Mucosa of stomach (tissue), 1 donor: ENCODE measurements around the gene EPC1.

ENCODE experiments used
- H3K27me3 ChIP-seq: one replicate; pipeline ENCODE4 v1.7.0; 2013; ENCODE audit warnings: mild to moderate bottlenecking, low read length; ENCODE audit not compliant: control insufficient read depth, insufficient read depth
- H3K36me3 ChIP-seq: one replicate; pipeline ENCODE4 v1.7.0; 2013; ENCODE audit warnings: low read length; ENCODE audit not compliant: control insufficient read depth, insufficient read depth
- H3K4me1 ChIP-seq: one replicate; pipeline ENCODE4 v1.7.0; 2013; ENCODE audit warnings: mild to moderate bottlenecking, low read length; ENCODE audit not compliant: control insufficient read depth, insufficient read depth
- H3K4me3 ChIP-seq: one replicate; pipeline ENCODE4 v1.7.0; 2013; ENCODE audit warnings: low read length
- H3K9ac ChIP-seq: one replicate; pipeline ENCODE4 v1.7.0; 2013; ENCODE audit warnings: mild to moderate bottlenecking, low read length, moderate library complexity
- H3K9me3 ChIP-seq: one replicate; pipeline ENCODE4 v1.7.0; 2013; ENCODE audit warnings: mild to moderate bottlenecking, low read length, moderate library complexity; ENCODE audit not compliant: control insufficient read depth
- donor health status: Pancreatic carcinoma.

EPC1 gene

DNA sequence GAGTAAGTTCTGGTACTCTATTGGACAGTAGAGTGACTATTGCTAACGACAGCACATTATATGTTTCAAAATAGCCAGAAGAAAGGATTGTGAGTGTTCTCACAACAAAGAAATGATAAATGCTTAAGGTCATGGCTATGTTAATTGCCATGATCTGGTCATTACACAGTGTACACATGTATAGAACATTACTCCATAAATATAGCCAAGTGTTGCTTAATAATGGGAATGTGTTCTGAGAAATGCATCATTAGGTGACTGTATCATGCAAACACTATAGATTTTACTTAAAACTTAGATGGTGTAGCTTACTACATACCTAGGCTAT is 19.6 kb downstream of the EPC1 start:
- no peak overlapping the region for H3K4me3 ChIP-seq
- no peaks in the 10 kb centered on the region for H3K36me3 ChIP-seq
- no peak overlapping the region for H3K9ac ChIP-seq
- no peaks in the 10 kb centered on the region for H3K27me3 ChIP-seq
- H3K9me3 ChIP-seq, result no peaks in the 10 kb centered on the region
- H3K4me1 ChIP-seq, result peaks cover 17% of the 10 kb centered on the region

GRCh38 chr10:32326680-32327363 is 20.1 kb downstream of the EPC1 start:
- Histone ChIP-seq H3K36me3 (no peaks in the 10 kb centered on the region), H3K4me1 (peaks cover 12% of the 10 kb centered on the region), H3K4me3 (no peak overlapping the region), H3K9ac (no peak overlapping the region), H3K9me3 (no peaks in the 10 kb centered on the region), H3K27me3 (no peaks in the 10 kb centered on the region)

DNA sequence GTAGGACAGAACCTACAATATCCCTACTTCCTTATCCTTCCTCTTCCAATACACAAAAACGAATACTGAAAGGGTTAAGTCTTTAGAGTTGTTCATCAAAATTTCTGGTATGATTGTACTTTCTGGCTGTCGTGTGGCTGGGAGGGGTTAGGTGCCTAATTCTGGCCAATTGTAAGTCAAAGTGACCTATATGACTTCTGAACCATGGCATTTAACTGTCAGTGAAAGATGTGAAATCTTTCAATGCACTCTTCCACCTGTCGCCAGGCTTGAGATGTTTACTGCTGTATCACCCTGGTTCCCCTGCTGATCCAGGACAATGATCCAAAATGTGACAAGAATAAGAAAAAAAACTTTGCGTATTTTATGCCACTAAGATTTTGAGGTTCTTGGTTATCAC is 20.8 kb downstream of the EPC1 start:
- no peak overlapping the region for H3K4me3 ChIP-seq
- H3K4me1 ChIP-seq, result peaks cover 10% of the 10 kb centered on the region

DNA sequence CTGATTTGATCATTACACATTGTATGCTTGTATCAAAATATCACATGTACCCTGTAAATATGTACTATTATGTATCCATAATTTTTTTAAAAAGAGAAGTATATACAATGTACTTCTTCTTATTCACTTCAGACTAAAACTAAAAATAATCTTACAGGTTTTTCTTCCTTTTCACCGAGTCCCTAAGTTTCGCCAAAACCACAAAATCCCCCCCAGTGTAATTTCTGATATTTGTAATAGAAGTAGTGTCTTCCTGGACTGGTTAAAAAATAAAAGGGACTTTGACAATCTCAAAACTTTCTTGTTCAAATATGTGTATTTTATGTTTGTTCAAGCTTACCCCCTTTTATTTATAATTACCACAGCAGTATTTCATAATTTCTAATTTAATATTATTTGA is 23.9 kb downstream of the EPC1 start:
- Histone ChIP-seq H3K36me3 (no peaks in the 10 kb centered on the region), H3K4me1 (no peaks in the 10 kb centered on the region), H3K9ac (no peak overlapping the region), H3K27me3 (no peaks in the 10 kb centered on the region), H3K9me3 (no peaks in the 10 kb centered on the region), H3K4me3 (no peak overlapping the region)

More for the DNA sequence above, 20.8 kb downstream of the EPC1 start:
- no peaks in the 10 kb centered on the region for H3K9me3 ChIP-seq
- H3K9ac ChIP-seq, result no peak overlapping the region
- H3K36me3 ChIP-seq, result no peaks in the 10 kb centered on the region
- no peaks in the 10 kb centered on the region for H3K27me3 ChIP-seq

DNA sequence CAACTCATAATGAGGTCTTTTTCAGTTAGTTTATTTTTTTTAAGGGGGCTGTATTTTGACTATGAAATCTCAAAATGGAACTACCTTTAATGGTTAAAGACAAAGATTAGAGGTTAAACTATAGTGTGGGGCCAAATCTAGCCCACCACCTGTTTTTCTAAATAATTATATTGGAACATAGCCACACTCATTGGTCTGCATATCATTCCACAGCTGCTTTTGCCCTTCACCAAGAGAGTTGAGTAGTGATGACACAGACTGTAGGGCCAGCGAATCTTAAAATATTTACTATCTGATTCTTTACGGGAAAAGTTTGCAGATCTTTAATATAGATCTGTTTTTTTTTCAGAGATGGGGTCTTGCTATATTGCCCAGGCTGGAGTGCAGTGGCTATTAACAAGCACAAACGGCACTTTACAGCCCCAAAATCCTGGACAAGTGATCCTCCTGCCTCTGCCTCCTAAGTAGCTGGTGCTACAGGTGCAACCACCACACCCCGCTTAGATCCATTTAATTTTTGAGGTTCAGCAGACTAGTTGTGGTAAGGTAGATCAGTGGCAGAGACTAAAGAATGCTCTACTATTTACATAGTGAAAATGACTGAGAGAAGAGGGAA is 25.8 kb downstream of the EPC1 start:
- H3K4me3 ChIP-seq, result no peak overlapping the region
- no peaks in the 10 kb centered on the region for H3K36me3 ChIP-seq
- peaks cover 3% of the 10 kb centered on the region for H3K4me1 ChIP-seq
- H3K9ac ChIP-seq, result no peak overlapping the region
- H3K27me3 ChIP-seq, result no peaks in the 10 kb centered on the region
- no peaks in the 10 kb centered on the region for H3K9me3 ChIP-seq

DNA sequence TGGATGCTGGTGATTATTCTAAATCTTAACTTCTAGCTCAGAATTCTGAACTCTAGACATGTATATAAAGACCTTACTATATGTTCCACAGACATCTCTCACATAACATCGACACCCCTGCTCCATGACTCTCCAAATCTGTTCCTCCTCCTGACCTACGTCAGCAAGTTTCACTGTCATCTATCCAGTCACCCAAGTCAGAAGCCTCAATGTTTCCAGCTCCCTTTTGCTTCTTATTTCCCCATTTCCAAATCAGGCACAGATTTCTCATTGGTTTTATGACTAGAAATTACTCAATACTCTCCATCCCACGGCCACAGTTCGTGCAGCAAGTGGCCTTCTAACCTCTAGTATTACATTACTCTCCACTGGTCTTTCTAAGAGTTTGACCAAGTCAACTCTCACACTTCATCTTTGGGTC is 28.5 kb downstream of the EPC1 start:
- H3K27me3 ChIP-seq, result no peaks in the 10 kb centered on the region
- peaks cover 7% of the 10 kb centered on the region for H3K4me1 ChIP-seq
- no peaks in the 10 kb centered on the region for H3K36me3 ChIP-seq
- H3K9ac ChIP-seq, result no peak overlapping the region
- H3K4me3 ChIP-seq, result no peak overlapping the region
- no peaks in the 10 kb centered on the region for H3K9me3 ChIP-seq

DNA sequence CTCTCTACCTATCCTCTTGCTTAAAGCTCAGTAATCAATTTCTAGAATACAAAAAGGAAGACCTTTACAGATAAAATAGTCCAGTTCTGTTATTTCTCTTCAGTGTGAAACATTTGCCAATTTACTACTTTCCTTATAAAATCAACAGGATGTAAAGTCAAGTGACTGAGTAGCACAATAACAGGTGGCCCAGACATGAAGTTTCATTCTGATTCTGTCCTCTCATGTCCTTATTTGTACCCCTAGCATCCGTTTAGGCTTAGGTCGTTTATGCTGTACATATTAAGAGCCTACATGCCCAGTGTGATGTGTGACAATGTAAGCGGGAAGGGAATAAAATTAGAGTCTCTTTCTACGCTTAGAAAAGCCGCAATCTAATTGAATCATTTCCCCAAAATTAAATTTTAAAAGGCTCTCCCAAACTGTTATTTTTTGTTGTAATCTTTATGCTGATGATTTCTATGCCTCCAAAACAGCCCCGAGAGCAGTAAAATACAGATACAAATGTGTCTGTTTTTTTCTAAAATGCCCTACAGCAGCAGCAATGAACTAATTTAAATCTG is 29.1 kb downstream of the EPC1 start:
- no peak overlapping the region for H3K4me3 ChIP-seq
- H3K9ac ChIP-seq, result no peak overlapping the region
- H3K4me1 ChIP-seq, result peaks cover 13% of the 10 kb centered on the region
- H3K36me3 ChIP-seq, result no peaks in the 10 kb centered on the region
- no peaks in the 10 kb centered on the region for H3K9me3 ChIP-seq
- H3K27me3 ChIP-seq, result no peaks in the 10 kb centered on the region

DNA sequence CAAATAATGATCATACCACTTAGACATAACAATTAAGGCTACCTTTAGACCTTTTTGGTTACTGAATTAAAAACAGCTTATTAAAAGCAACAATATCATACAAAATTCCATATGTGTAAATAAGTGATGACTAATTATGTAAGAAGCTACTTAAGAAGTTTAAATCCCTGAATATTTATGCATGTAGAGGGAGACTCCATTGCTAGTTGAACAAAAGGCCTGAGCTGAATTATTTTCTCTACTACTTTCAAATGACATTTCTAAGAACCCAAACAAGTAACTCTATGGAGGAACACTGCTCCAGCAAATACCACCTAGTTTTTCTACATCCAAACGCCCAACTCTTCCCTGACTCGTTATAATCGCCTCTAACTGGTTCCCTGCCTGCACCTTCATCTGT is 31.5 kb downstream of the EPC1 start:
- peaks cover 14% of the 10 kb centered on the region for H3K4me1 ChIP-seq
- H3K9me3 ChIP-seq, result no peaks in the 10 kb centered on the region
- no peaks in the 10 kb centered on the region for H3K27me3 ChIP-seq
- H3K36me3 ChIP-seq, result no peaks in the 10 kb centered on the region
- H3K4me3 ChIP-seq, result no peak overlapping the region
- H3K9ac ChIP-seq, result no peak overlapping the region

DNA sequence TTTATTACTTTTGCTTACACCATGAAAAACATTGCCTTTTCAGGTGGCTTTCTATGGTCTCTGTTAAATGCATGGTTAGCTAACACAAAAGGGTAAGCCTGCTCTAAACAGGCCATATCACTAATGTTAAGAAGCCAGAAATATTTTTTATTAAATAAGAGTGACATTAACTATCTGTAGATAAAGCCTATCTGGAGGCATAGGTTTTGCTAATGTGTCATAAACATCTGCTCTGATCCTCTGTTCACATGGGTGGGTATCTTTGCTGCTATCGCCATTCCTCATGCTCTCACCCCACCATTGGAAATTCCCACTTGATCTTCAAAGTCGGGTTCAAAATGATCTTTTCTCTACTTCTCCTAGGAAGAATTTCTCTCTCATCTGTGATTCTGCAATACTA is 32.4 kb downstream of the EPC1 start:
- no peaks in the 10 kb centered on the region for H3K9me3 ChIP-seq
- H3K4me3 ChIP-seq, result no peak overlapping the region
- H3K9ac ChIP-seq, result no peak overlapping the region
- H3K4me1 ChIP-seq, result peaks cover 14% of the 10 kb centered on the region
- H3K36me3 ChIP-seq, result no peaks in the 10 kb centered on the region
- no peaks in the 10 kb centered on the region for H3K27me3 ChIP-seq

- H3K9me3 ChIP-seq, result no peaks in the 10 kb centered on the region
- H3K4me1 ChIP-seq, result peaks cover 4% of the 10 kb centered on the region
- H3K36me3 ChIP-seq, result no peaks in the 10 kb centered on the region
- no peaks in the 10 kb centered on the region for H3K27me3 ChIP-seq
- no peak overlapping the region for H3K9ac ChIP-seq
- no peak overlapping the region for H3K4me3 ChIP-seq
These were observed 38.8 kb downstream of the EPC1 start for GRCh38 chr10:32308027-32308603.

DNA sequence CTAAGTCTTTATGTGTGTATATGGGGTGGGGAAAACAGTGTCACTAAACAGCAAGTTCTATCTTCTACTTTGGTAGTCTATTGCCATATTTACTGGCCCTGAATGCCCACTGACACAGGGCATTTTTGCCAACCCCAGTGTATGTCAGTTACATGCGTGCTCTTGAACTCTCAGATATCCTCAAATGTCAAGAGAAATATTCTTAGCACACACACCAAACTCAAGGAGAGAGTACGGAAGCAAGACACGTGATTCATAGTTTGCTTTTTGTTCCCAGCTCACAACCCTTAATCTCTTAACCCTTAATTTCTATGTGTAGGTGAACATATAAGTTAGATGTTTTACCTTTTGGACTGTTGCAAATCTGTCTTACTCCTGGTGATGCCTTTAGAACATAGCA is 39.3 kb downstream of the EPC1 start:
- no peak overlapping the region for H3K4me3 ChIP-seq
- no peaks in the 10 kb centered on the region for H3K9me3 ChIP-seq
- no peak overlapping the region for H3K9ac ChIP-seq
- no peaks in the 10 kb centered on the region for H3K36me3 ChIP-seq
- H3K27me3 ChIP-seq, result no peaks in the 10 kb centered on the region
- H3K4me1 ChIP-seq, result no peaks in the 10 kb centered on the region

DNA sequence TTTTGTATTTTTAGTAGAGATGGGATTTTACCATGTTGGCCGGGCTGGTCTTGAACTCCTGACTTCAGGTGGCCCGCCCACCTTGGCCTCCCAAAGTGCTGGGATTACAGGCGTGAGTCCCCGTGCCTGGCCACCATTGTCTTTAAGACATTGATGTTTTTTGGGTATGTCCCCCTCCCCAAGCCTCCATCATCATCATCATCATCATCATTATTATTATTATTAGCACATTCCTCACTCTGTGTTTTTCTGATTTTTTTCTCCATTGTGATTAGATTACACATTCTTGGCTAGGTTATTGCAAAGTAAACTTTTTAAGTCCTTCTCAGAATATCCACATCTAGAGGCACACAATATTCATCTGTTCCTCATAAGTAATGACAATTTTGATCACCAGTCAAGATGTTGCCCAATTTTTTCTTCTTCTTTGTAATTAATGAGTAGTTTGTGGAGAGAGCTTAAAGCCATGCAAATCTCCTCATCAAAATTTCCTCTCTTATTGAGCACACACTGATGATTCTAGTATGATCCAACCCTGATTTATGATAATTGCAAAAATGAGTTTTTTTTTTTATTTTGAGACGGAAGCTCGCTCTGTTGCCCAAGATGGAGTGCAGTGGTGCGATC is 47.5 kb downstream of the EPC1 start:
- no peaks in the 10 kb centered on the region for H3K36me3 ChIP-seq
- no peaks in the 10 kb centered on the region for H3K9me3 ChIP-seq

More for the DNA sequence above, 47.5 kb downstream of the EPC1 start:
- Histone ChIP-seq H3K27me3 (no peaks in the 10 kb centered on the region), H3K4me3 (no peak overlapping the region), H3K4me1 (no peaks in the 10 kb centered on the region), H3K9ac (no peak overlapping the region)
